GM12878 (cell line): ENCODE measurements around the gene BTF3. TPM values are rescaled to one million over a fixed set of nuclear protein-coding genes. Genes with fewer than 3 reads are reported as not detected.

Experiments
- ATAC-seq: fragments of 200-7000 bp; cut with Tn5 transposase; 3 replicates; pipeline ENCODE4 v1.9.1; 2020; ENCODE audit warnings: mild to moderate bottlenecking, moderate library complexity
- BruUV-seq: library from RNA; stranded (reverse); fragments of 400-500 nt; replicated peaks from 2 replicates; lab custom pipeline; 2021; lab: Mats Ljungman, UMichigan
- CTCF ChIA-PET: fragments of 300-600 bp; sonication (Branson Sonifier 250); formaldehyde crosslinking; extraction: SDS; loops from one replicate; lab custom pipeline; 2021; ENCODE audit warnings: inconsistent platforms; lab: Yijun Ruan, JAX
- POLR2A ChIA-PET: fragments of 350-600 bp; formaldehyde crosslinking; extraction: SDS; loops from one replicate; lab custom pipeline; 2021; ENCODE audit warnings: inconsistent platforms; lab: Charles Lee
- RAD21 ChIA-PET: fragments of 300-600 bp; sonication (Branson Sonifier 250); formaldehyde crosslinking; loops from one replicate; lab custom pipeline; 2023; ENCODE audit warnings: antibody characterized with exemption; ENCODE audit not compliant: unreplicated experiment; lab: Charles Lee
- SMC1A ChIA-PET: fragments of 300-600 bp; sonication (Branson Sonifier 250); formaldehyde crosslinking; loops from one replicate; lab custom pipeline; 2023; ENCODE audit not compliant: unreplicated experiment, uncharacterized antibody; lab: Charles Lee
- DNase-seq: peaks from one replicate; pipeline ENCODE4 v3.0.0-alpha.2; 2011; ENCODE audit warnings: low read depth, low spot score
- FAIRE-seq: peaks from 3 replicates; lab custom pipeline; 2011; peaks lifted over from hg19 to GRCh38; lab: Jason Lieb, UNC
- H2AFZ ChIP-seq: 2 replicates; pipeline ENCODE4 v1.6.0; 2011; ENCODE audit warnings: low read depth, low read length, control low read depth; ENCODE audit not compliant: control insufficient read depth
- H3K27ac ChIP-seq: 2 replicates; pipeline ENCODE4 v1.5.1; 2011; ENCODE audit warnings: control low read depth; ENCODE audit not compliant: control insufficient read depth, insufficient read depth
- H3K27me3 ChIP-seq, 2 experiments: replicated peaks in 1 of 2; 2 replicates each; pipeline versions ENCODE4 v1.6.0 to v1.6.1; 2011; ENCODE audit warnings: low read length in 1 of 2; ENCODE audit not compliant: control insufficient read depth in 2 of 2, insufficient read depth in 2 of 2
- H3K36me3 ChIP-seq, 2 experiments: 2 replicates each; pipeline ENCODE4 v1.5.1; 2011; ENCODE audit warnings: low read length in 1 of 2; ENCODE audit not compliant: control insufficient read depth in 2 of 2, insufficient read depth in 2 of 2
- H3K4me1 ChIP-seq: 2 replicates; pipeline ENCODE4 v1.6.1; 2011; ENCODE audit warnings: mild to moderate bottlenecking, low read length, moderate library complexity, mixed read lengths; ENCODE audit not compliant: control insufficient read depth, insufficient read depth
- H3K4me2 ChIP-seq: 2 replicates; pipeline ENCODE4 v1.6.0; 2011; ENCODE audit warnings: control low read depth; ENCODE audit not compliant: control insufficient read depth, insufficient read depth
- H3K4me3 ChIP-seq: fragments of 200-600 bp; sonication (generic); 2 replicates; pipeline ENCODE4 v1.5.1; 2016
- H3K79me2 ChIP-seq: 2 replicates; pipeline ENCODE4 v1.6.0; 2011; ENCODE audit warnings: low read length; ENCODE audit not compliant: control insufficient read depth, insufficient read depth
- H3K9ac ChIP-seq: 2 replicates; pipeline ENCODE4 v1.8.0; 2011; ENCODE audit warnings: low read length, control low read depth, mixed read lengths; ENCODE audit not compliant: control insufficient read depth, insufficient read depth
- H3K9me3 ChIP-seq: replicated peaks from 3 replicates; pipeline ENCODE4 v1.5.1; 2011; ENCODE audit warnings: mild to moderate bottlenecking, low read length; ENCODE audit not compliant: control insufficient read depth, insufficient read depth
- H4K20me1 ChIP-seq: 2 replicates; pipeline ENCODE4 v1.6.0; 2011; ENCODE audit not compliant: control insufficient read depth, insufficient read depth
- BCL11A ChIP-seq: IDR thresholded peaks from 2 replicates; pipeline ENCODE4 v1.6.1; 2011; ENCODE audit warnings: low read depth, low read length
- BMI1 ChIP-seq: fragments of 450-650 bp; IDR thresholded peaks from 2 replicates; pipeline ENCODE4 v1.6.1; 2016; ENCODE audit warnings: mild to moderate bottlenecking, moderate library complexity, borderline replicate concordance
- BRCA1 ChIP-seq: IDR thresholded peaks from 2 replicates; pipeline ENCODE4 v1.6.1; 2011; ENCODE audit warnings: low read depth, low read length, improper control_type of control experiment
- CEBPB ChIP-seq, 2 experiments: fragments of 150-350 bp in 1 of 2; IDR thresholded peaks; 2 replicates each; pipeline ENCODE4 v1.6.1; 2012 to 2014; ENCODE audit warnings: low read depth in 2 of 2, low read length in 2 of 2, borderline replicate concordance in 1 of 2, inconsistent platforms in 1 of 2
- CHD2 ChIP-seq: IDR thresholded peaks from 2 replicates; pipeline ENCODE4 v1.6.1; 2011; ENCODE audit warnings: low read depth, low read length, improper control_type of control experiment, borderline replicate concordance
- CHD4 ChIP-seq: fragments of 200-600 bp; sonication (generic); IDR thresholded peaks from 2 replicates; pipeline ENCODE4 v1.6.1; 2016; ENCODE audit warnings: mild to moderate bottlenecking
- EP300 ChIP-seq, 2 experiments: fragments of 150-350 bp in 1 of 2; IDR thresholded peaks; 2 replicates each; pipeline ENCODE4 v1.6.1; 2011 to 2012; ENCODE audit warnings: low read depth in 2 of 2, low read length in 2 of 2, borderline replicate concordance in 1 of 2, improper control_type of control experiment in 1 of 2, inconsistent platforms in 1 of 2; ENCODE audit not compliant: control insufficient read depth in 1 of 2
- ESRRA ChIP-seq: IDR thresholded peaks from 2 replicates; pipeline ENCODE4 v1.6.1; 2012; ENCODE audit warnings: mild to moderate bottlenecking, low read length, improper control_type of control experiment
- KAT2A ChIP-seq: conservative IDR thresholded peaks from 2 replicates; pipeline ENCODE4 v1.6.1; 2011; ENCODE audit warnings: low read depth, low read length; ENCODE audit not compliant: control insufficient read depth
- MTA2 ChIP-seq: fragments of 450-650 bp; IDR thresholded peaks from 2 replicates; pipeline ENCODE4 v1.6.1; 2016; ENCODE audit warnings: low read depth, mild to moderate bottlenecking, moderate library complexity
- PKNOX1 ChIP-seq: fragments of 450-650 bp; IDR thresholded peaks from 2 replicates; pipeline ENCODE4 v1.6.1; 2016; ENCODE audit warnings: mild to moderate bottlenecking
- POLR2AphosphoS2 ChIP-seq: IDR thresholded peaks from 2 replicates; pipeline ENCODE4 v1.6.1; 2011; ENCODE audit warnings: low read depth, mild to moderate bottlenecking, low read length, improper control_type of control experiment, moderate library complexity
- SMAD5 ChIP-seq: IDR thresholded peaks from 2 replicates; pipeline ENCODE4 v1.6.1; 2016; ENCODE audit warnings: antibody characterized with exemption, low read depth
- SRF ChIP-seq, 2 experiments: IDR thresholded peaks; 2 replicates each; pipeline ENCODE4 v1.6.1; 2011; ENCODE audit warnings: low read depth in 2 of 2, low read length in 2 of 2, mild to moderate bottlenecking in 1 of 2, moderate library complexity in 1 of 2
- WGBS: methylation state at CpG from one replicate; pipeline ENCODE4 v1.1.6; 2016; ENCODE audit warnings: low lambda C conversion rate; ENCODE audit not compliant: insufficient replicate concordance, insufficient coverage; ENCODE audit errors: missing lambda C conversion rate; 5-methylcytosine and 5-hydroxymethylcytosine counted together
- in situ Hi-C: fragments of 300-500 bp; cut with MboI; formaldehyde crosslinking; loops from 9 replicates; pipeline ENCODE4 v1.14.3; 2018; ENCODE audit warnings: mixed read lengths
- intact Hi-C: fragments of 100-400 bp; cut with micrococcal nuclease; formaldehyde crosslinking; loops from one replicate; pipeline ENCODE4 v1.14.2; 2022; ENCODE audit not compliant: unreplicated experiment
- polyA plus RNA-seq, 11 experiments: library from polyadenylated mRNA; depleted of rRNA in 4 of 11; unstranded in 6 of 11; stranded (reverse) in 5 of 11; fragments of >200 nt; fragmentation: Nextera tagmentation in 4 of 11; fragmentation: Illumina TruSeq in 1 of 11; extraction: Ambion mirVana in 4 of 11; extraction: Trizol in 1 of 11; gene quantifications; 1 replicate in 1 of 11; 2 replicates in 10 of 11; pipeline versions ENCODE4 v1.2.1 to v1.2.3, GENCODE V29; 2011 to 2016; ENCODE audit warnings: inconsistent platforms in 2 of 11, missing spikeins in 2 of 11, low read depth in 1 of 11
- total RNA-seq, 4 experiments: library from RNA; depleted of rRNA in 3 of 4; stranded (reverse); fragments of >200 nt in 3 of 4; fragmentation: Illumina TruSeq in 1 of 4; extraction: Trizol in 1 of 4; gene quantifications; 2 replicates each; pipeline versions ENCODE4 v1.2.1 to v1.2.3, GENCODE V29; 2013 to 2021
- TF ChIP-seq, protein P1 (sequence below): fragments of 150-350 bp; IDR thresholded peaks from 2 replicates; pipeline ENCODE4 v1.6.1; 2014; ENCODE audit warnings: mild to moderate bottlenecking, low read depth, low read length
- TF ChIP-seq, protein P2 (sequence below): fragments of 450-650 bp; IDR thresholded peaks from 2 replicates; pipeline ENCODE4 v1.6.1; 2017; ENCODE audit warnings: mild to moderate bottlenecking, moderate library complexity

BTF3 gene
- total and polyA plus RNA-seq, 10 of the 15 experiments (the other 5 are each of a cell fraction or from before 2014, with no cell fraction given), result 492 to 1,650 (median 904) TPM

GRCh38 chr5:73471654-73472053 lies 26.6 kb upstream of the BTF3 start (continued):
- TF ChIP-seq CHD2, result no peak
- TF ChIP-seq KAT2A, result no peak
- TF ChIP-seq SRF (IDR thresholded peaks at IDR 0.05; ENCODE audit: low read depth in 2 of 2, low read length in 2 of 2), result no peak
- TF ChIP-seq CEBPB (IDR thresholded peaks at IDR 0.05; ENCODE audit: borderline replicate concordance in 1 of 2, low read depth in 2 of 2, low read length in 2 of 2), result no peak
- no peak for TF ChIP-seq BMI1
- TF ChIP-seq BRCA1, result no peak
- TF ChIP-seq BCL11A, result no peak

GRCh38 chr5:73472116-73472515 lies 26.1 kb upstream of the BTF3 start:
- DNase-seq (no peak), ATAC-seq (no peak), FAIRE-seq (no peak)
- Histone ChIP-seq H3K79me2 (no peaks in the 10 kb centered on the region), H3K4me3 (no peak overlapping the region), H3K27me3 (peaks cover 0 to 2% of the 10 kb centered on the region in 2 experiments; a peak in 1 of 4 replicates), H3K9me3 (no peaks in the 10 kb centered on the region; the same call in 2 of the 3 replicates), H3K27ac (no peak overlapping the region), H4K20me1 (no peaks in the 10 kb centered on the region), H3K36me3 (no peaks in the 10 kb centered on the region), H3K4me1 (no peaks in the 10 kb centered on the region), H3K9ac (no peak overlapping the region), H3K4me2 (no peak overlapping the region), H2AFZ (no peak overlapping the region)
- SMC1A ChIA-PET, result no interaction called here
- BruUV-seq, result no TSS peak
- POLR2A ChIA-PET, result no interaction called here
- 32% methylated on average over 3 of the region's 3 CpGs for WGBS
- RAD21 ChIA-PET, result no interaction called here
- CTCF ChIA-PET, result interaction anchor here (0.7 to 1.1 kb wide), 3 partner anchors 18 to 37 kb away, joined by 3 to 4 read pairs (median 3); no protein-coding TSS in a partner anchor
- intact Hi-C loops (no loop called here), in situ Hi-C loops (no loop called here)
- no peak for TF ChIP-seq SMAD5
- TF ChIP-seq EP300 (IDR thresholded peaks at IDR 0.05; ENCODE audit: borderline replicate concordance in 1 of 2, control insufficient read depth in 1 of 2, low read depth in 2 of 2, low read length in 2 of 2), result no peak
- TF ChIP-seq, protein P1, sequence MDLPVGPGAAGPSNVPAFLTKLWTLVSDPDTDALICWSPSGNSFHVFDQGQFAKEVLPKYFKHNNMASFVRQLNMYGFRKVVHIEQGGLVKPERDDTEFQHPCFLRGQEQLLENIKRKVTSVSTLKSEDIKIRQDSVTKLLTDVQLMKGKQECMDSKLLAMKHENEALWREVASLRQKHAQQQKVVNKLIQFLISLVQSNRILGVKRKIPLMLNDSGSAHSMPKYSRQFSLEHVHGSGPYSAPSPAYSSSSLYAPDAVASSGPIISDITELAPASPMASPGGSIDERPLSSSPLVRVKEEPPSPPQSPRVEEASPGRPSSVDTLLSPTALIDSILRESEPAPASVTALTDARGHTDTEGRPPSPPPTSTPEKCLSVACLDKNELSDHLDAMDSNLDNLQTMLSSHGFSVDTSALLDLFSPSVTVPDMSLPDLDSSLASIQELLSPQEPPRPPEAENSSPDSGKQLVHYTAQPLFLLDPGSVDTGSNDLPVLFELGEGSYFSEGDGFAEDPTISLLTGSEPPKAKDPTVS, result no peak
- TF ChIP-seq PKNOX1, result no peak
- no peak for TF ChIP-seq MTA2
- TF ChIP-seq, protein P2, sequence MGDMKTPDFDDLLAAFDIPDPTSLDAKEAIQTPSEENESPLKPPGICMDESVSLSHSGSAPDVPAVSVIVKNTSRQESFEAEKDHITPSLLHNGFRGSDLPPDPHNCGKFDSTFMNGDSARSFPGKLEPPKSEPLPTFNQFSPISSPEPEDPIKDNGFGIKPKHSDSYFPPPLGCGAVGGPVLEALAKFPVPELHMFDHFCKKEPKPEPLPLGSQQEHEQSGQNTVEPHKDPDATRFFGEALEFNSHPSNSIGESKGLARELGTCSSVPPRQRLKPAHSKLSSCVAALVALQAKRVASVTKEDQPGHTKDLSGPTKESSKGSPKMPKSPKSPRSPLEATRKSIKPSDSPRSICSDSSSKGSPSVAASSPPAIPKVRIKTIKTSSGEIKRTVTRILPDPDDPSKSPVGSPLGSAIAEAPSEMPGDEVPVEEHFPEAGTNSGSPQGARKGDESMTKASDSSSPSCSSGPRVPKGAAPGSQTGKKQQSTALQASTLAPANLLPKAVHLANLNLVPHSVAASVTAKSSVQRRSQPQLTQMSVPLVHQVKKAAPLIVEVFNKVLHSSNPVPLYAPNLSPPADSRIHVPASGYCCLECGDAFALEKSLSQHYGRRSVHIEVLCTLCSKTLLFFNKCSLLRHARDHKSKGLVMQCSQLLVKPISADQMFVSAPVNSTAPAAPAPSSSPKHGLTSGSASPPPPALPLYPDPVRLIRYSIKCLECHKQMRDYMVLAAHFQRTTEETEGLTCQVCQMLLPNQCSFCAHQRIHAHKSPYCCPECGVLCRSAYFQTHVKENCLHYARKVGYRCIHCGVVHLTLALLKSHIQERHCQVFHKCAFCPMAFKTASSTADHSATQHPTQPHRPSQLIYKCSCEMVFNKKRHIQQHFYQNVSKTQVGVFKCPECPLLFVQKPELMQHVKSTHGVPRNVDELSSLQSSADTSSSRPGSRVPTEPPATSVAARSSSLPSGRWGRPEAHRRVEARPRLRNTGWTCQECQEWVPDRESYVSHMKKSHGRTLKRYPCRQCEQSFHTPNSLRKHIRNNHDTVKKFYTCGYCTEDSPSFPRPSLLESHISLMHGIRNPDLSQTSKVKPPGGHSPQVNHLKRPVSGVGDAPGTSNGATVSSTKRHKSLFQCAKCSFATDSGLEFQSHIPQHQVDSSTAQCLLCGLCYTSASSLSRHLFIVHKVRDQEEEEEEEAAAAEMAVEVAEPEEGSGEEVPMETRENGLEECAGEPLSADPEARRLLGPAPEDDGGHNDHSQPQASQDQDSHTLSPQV, result no peak
- TF ChIP-seq POLR2AphosphoS2, result no peak
- no peak for TF ChIP-seq CHD4
- TF ChIP-seq ESRRA, result no peak
